IPS DF 19.7 (cell line): ENCODE measurements around the gene MLLT1.

Experiments
- DNase-seq: peaks from one replicate; pipeline ENCODE4 v3.0.0-alpha.2; 2013; ENCODE audit warnings: low read depth, low spot score

MLLT1 gene

DNA sequence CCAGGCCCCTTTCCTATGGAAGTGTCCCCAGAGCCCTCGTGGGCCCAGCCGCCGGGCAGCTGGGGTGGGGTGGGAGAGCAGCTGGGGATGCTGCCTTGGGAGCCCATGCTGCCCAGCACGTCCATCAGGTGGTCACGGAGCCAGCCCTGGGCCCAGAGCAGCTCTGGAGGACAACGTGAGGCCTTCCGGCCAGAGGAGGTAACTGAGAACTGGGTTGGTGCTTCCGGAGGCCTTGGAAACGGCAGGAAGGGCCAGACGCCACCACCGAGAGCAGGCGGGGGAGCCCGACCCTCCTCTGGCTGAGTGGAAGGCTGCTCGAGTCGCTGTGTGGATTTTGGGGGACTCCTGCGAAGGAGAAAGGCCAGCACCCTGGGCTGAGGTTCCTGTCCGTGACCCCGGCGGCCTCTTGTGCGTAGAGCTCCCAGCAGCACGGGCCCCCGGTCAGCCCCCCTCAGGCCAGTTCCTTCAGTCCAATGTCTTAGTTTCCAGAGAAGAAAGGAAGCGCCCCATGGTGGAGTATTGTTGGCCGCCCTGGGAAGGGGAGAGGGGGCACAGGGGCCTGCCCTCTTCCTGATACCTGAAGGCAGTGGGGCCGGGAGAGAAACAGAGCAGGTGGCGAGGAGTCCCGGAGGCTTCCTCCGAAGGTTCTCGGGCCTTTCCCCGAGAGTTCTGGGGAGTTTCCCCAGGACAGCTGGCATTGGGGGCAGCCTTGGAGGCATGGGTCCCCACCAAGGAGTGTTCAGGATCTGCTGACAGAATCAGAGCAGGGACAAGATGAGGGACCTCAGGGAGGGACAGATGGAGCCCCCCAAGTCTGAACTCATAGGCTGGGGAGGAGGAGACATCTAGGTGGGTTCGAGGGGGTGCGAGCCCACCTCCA, 68.8 kb downstream of the MLLT1 start:
- DNase-seq = no peak

- no peak for DNase-seq
Measured at GRCh38 chr19:6210091-6210490, 69.7 kb downstream of the MLLT1 start.

DNA sequence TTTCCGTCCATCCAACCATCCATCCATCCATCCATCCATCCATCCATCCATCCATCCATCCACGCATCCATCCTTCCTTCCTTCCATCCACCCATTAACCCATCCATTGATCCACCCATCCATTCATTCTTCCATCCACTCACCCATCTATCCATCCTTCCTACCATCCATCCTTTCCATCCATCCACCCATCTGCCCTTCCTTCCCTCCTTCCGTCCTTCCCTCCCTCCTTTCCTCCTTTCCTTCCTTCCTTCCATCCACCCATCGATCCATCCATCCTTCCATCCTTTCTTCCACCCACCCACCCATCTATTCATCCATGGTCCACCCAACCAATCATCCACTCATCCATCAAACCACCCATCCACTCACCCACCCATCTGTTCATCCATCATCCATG, 70.1 kb downstream of the MLLT1 start:
- no peak for DNase-seq

DNA sequence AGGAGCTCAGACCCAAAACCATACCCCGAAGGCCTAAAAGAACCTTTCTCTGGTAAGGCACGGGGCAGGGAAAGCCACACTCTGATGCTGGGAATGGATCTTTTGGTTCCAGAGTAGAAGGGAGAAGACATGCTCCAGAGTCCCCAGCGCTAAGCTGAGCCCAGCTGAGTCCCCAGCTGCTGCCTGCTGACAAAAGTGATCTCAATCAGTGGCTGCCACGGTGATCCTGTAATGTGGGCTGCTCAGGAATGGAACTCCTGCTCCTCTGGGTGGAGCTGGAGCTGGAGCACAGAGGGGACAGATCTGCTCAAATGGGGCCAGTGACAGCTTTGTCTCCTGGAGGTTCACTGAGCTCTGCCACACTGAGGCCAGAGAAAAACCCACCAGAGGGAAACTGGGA, 70.5 kb downstream of the MLLT1 start:
- no peak for DNase-seq

DNA sequence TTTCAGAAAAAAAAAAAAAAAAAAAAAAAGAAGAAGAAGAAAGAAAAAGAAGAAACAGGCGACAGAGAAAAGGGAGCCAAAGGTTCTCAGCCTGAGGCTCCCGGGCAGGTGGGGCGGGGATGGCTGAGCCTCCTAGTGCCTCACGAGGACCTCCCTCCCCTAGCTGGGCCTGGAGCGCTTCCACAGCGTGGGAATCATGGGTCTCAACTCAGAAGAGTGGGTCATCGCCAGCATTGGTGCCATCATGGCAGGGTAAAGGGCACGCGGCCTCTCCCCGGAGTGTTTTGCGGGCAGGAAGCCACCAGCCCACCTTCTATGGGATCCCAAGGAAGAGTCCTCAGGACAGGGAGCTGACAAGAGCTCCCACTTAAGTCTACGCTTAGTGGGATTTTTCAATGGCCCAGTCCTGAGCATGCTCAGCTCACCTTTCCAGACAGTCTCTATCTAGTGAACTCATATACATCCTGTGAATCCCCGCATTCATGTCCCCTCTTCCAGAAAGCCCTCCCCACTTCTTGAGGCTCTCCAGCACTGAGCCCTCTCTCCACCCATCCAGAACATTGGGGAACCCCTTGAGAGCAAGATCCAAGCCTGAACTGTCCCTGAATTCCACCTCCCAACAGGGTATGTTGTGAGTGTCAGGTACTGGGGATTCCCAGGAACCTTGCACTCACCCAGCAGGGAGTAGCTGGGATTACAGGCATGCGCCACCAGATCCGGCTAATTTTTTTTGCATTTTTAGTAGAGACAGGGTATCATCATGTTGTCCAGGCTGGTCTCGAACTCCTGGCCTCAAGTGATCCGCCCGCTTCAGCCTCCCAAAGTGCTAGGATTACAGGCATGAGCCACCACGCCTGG, 74.7 kb downstream of the MLLT1 start:
- DNase-seq = no peak

DNA sequence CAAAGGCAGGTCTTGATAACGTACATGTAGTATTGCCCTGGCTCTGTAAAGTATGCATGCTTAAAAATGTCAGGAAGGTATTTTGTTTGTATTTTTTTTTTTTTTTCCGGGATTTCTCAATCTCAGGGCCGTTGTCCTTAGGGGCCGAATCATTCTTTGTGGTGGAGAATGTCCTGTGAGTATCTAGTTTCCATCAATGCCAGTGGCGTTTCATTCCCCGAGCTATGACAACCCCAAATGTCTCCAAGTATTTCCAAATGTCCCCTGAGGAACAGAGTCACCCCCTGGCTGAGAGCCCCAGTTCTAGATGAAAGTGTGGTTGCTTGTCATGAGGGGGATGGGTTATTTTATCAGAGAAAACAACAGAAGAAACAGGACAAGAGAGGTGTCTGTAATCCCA, 75.6 kb downstream of the MLLT1 start:
- DNase-seq = no peak

- peak; percentile 93 for DNase-seq
Measured at GRCh38 chr19:6199240-6199994, 80.4 kb downstream of the MLLT1 start.

DNA sequence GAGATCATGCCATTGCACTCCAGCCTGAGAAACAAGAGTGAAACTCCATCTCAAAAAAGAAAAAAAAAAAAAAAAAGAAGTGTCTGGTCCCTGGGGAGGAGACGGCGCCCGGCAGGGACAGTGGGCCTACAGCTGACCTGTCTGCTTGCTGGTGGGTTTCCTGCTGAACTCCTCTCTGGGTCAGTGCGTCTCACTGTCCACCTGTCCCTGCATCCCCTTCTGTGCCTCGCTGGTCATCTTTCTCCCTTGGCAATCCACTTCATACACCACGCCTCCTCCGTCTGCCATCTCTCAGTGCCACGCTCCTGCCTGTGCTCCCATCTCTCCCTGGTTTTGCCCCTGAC, 80.9 kb downstream of the MLLT1 start:
- no peak for DNase-seq

GRCh38 chr19:6196361-6196760, 83.4 kb downstream of the MLLT1 start:
- no peak for DNase-seq

DNA sequence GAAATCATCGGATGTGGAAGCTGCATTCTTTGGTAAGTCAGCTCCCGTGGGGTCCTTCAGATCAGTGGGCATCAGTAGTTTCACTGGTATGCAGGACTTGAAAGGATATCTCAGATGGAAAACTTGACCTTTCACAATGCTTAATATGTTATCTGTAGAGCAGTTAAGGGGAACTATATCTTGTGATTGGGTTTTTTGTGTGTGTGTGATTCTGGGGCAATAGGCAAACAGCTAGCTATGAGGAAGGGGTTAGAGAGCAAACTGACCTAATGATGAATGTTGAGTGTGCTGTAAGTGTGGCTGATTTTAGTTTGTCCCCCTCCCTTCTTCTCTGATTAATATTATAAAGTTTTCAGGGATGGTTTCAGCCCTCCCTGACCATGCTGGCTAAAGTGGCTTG, 91.0 kb downstream of the MLLT1 start:
- no peak for DNase-seq

GRCh38 chr19:6187374-6187773, 92.4 kb downstream of the MLLT1 start:
- DNase-seq = no peak

DNA sequence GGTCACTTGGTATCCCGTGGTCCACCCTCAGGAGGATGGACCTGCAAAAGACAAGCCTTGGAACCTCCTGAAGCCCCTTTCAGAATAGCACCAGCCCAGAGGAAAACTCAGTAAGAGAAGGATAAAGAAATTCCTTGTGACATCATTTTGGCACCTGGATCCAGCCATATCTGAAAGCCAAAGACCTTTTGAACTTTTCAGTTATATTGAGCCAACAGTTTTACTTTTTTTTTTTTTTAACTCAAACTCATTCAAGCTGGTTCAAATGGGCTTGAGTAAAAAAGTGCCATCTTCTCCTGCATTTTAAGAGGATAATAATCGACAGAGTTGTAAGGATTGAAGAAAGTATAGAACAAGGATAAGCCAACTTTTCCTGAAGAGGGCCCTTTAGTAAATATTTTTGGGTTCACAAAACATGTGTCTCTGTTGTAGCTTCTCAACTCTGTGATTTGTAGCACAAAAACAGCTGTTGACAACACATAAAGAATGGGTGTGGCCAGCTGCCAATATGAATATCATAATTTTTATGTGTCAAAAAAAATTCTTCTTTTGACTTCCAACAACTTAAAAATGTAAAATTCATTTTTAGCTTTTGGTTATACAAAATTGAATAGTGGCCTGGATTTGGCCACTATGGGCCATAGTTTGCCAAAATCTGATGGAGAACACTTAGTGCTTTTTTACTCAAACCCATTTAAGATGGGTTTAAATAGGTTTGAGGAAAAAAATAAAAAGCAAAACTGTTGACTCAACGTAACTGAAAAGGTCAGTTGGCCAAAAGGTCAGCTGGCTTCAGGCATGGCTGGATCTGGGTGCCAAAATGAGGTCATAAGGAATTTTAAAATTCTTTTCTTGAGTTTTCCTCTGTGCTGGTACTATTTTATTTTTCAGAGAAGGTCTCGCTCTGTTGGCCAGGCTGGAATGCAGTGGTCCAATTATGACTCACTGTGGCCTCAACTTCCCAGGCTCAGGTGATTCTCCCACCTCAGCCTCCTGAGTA, 93.6 kb downstream of the MLLT1 start:
- DNase-seq = no peak

DNA sequence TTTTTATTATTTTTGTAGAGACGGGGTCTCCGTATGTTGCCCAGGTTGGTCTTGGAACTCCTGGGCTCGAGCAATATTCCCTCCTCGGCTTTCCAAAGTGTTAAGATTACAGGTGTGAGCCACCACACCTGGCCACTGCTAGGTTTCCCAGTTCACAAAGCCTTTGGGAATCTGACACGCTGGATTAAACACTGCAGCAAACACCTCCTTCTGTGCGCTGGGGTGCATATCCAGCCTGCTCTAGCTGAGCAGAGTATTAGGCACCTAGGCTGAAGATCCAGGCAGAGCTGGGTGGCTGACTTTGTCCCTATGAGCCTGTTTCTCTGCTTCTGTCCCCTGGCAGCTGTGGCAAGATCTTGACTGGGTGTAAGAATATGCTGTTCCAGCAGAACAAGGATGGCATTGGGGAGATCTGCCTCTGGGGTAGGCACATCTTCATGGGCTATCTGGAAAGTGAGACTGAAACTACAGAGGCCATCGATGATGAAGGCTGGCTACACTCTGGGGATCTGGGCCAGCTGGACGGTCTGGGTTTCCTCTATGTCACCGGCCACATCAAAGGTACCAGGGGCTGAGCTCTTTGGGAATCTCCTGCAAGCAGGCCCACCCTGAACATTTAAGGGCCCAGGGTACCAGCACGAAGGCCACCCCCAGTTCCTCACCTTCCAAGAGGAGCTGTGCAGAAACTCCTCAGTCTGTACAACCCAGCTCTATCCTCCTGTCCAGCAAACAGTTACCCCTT, 94.5 kb downstream of the MLLT1 start:
- DNase-seq = no peak

GRCh38 chr19:6181119-6181518, 98.7 kb downstream of the MLLT1 start:
- no peak for DNase-seq

DNA sequence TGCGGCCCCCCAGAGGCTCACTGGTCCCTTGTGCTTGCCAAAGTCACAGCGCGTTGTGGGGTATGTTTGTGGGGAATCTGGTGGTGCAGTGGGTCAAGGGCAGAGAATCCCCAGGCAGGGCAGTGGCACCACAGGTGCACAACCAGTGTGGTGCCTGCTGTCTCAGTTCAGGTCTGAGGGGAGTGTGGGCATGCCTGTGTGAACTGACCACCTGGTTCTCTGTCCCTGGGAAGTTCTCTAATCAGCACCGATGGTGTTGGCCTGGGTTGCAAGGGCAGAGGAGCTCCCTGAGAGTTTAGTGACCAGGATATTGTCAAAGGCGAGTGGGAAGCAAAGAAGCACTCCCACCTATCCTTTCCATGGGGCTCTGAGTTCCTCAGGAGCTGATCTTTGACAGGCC, 106.6 kb downstream of the MLLT1 start:
- no peak for DNase-seq

DNA sequence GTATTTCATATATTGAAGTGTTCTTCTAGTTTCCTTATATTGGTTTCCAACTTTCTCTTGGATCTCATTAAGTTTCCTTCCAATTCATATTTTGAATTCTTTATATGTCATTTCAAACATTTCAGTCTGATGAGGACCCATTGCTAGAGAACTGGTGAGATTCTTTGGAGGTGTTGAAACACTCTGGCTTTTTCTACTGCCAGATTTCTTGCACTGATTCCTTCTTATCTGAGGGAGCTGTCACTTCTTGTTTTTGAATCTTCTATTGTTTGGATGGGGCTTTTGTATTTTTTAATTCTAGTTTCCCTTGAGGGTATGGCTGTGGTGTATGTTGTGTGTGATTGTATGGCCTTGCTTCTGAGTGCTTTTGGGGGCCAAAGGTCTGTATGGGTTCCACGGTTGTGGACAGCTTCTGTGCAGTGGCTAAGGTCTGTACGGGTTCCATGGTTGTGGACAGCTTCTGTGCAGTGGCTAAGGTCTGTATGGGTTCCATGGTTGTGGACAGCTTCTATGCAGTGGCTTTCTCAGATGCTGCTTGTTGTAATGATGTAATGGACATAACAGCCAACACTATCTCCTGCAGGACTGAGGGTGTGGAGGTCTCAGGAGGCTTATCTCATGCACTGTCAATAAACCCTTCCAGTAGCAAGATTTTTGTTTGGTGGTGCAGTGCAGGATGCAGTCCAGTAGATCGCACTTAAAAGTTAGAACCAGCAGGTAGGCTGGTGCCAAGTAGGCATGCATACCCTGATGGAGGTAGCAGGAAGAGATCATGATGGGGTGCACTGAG, 107.5 kb downstream of the MLLT1 start:
- DNase-seq = no peak

- no peak for DNase-seq
Measured at GRCh38 chr19:6167115-6167514, 112.7 kb downstream of the MLLT1 start.

GRCh38 chr19:6164906-6165531, 114.8 kb downstream of the MLLT1 start:
- DNase-seq = no peak

DNA sequence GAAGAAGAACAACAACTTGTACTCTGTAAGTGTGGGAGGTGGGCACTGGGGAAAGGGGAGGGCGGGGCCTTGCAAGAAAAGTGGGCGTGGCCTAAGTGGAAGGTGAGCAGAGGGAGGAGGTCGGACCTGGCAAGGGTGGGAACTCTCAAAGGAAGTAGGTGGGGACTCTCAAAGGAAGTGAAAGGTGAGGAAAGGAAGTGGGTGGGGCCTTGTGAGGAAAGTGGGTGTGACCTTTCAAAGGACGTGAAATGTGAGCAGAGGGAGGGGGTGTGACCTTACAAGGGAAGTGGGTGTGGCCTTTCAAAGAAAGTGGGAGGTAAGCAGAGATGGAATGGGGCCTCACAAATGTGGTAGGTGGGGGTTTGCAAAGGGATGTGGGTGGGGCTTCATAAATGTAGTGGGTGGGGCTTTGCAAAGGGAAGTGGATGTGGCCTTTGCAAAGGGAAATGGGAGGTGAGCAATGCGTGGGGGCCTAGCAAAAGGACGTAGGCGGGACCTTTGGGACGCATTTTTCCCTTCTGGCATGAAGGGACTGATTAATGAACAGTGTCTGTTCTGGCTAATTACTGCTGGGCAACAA, 118.4 kb downstream of the MLLT1 start:
- peak; percentile 20 for DNase-seq
